GM18520 (cell line): ENCODE results near the gene IGFBPL1.
"Not testable (repeated sequence)": the region's sequence is repeated elsewhere in the genome, so short reads cannot be mapped to it uniquely, and the experiment has no call there.

ENCODE experiments used
- ATAC-seq: cut with Tn5 transposase; IDR thresholded peaks from one replicate; pipeline ENCODE4 v1.9.1; 2021; ENCODE audit not compliant: unreplicated experiment

Gene IGFBPL1

GRCh38 chr9:38423973-38424843 lies at the start of gene IGFBPL1:
TSS of gene IGFBPL1 (minus strand) at chr9:38424454. CDS start at chr9:38424424, 30 bp downstream.
- ATAC-seq = no peak

GRCh38 chr9:38472583-38473249 lies 48.5 kb upstream of the IGFBPL1 start:
- not testable (repeated sequence) for ATAC-seq

GRCh38 chr9:38467404-38467803 lies 43.1 kb upstream of the IGFBPL1 start:
- no peak for ATAC-seq

GRCh38 chr9:38453835-38454234 lies 29.6 kb upstream of the IGFBPL1 start:
- ATAC-seq = no peak

GRCh38 chr9:38451162-38451561 lies 26.9 kb upstream of the IGFBPL1 start:
- no peak for ATAC-seq

GRCh38 chr9:38447703-38448102 lies 23.4 kb upstream of the IGFBPL1 start:
- ATAC-seq = no peak

GRCh38 chr9:38445154-38446043 lies 21.1 kb upstream of the IGFBPL1 start:
- ATAC-seq = no peak

GRCh38 chr9:38443597-38443996 lies 19.3 kb upstream of the IGFBPL1 start:
- ATAC-seq = no peak

GRCh38 chr9:38443181-38443580 lies 18.9 kb upstream of the IGFBPL1 start:
- ATAC-seq = no peak

GRCh38 chr9:38442473-38443096 lies 18.3 kb upstream of the IGFBPL1 start:
- ATAC-seq = no peak

GRCh38 chr9:38441347-38442085 lies 17.3 kb upstream of the IGFBPL1 start:
- ATAC-seq = no peak

GRCh38 chr9:38440516-38440915 lies 16.3 kb upstream of the IGFBPL1 start:
- no peak for ATAC-seq

GRCh38 chr9:38439916-38440301 lies 15.7 kb upstream of the IGFBPL1 start:
- ATAC-seq = no peak

- no peak for ATAC-seq
Observed at GRCh38 chr9:38439291-38439915, 15.1 kb upstream of the IGFBPL1 start.

- ATAC-seq = no peak
Observed at GRCh38 chr9:38437193-38437823, 13.1 kb upstream of the IGFBPL1 start.

GRCh38 chr9:38436708-38437107 lies 12.5 kb upstream of the IGFBPL1 start:
- no peak for ATAC-seq

GRCh38 chr9:38435521-38435920 lies 11.3 kb upstream of the IGFBPL1 start:
- ATAC-seq = no peak

GRCh38 chr9:38434853-38435252 lies 10.6 kb upstream of the IGFBPL1 start:
- ATAC-seq = no peak

- ATAC-seq = no peak
Observed at GRCh38 chr9:38434365-38434764, 10.1 kb upstream of the IGFBPL1 start.
